HepG2 (cell line): ENCODE results near the gene CERS5. TPM values are rescaled to one million over a fixed set of nuclear protein-coding genes. Genes with fewer than 3 reads are reported as not detected.
A peak's percentile ranks its signal among the peaks of the same experiment; 100 is the strongest.

Experiments
- CBFB ChIP-seq: sonication (generic); formaldehyde crosslinking; IDR thresholded peaks from 2 replicates; pipeline ENCODE4 v1.4.0; 2020; ENCODE audit warnings: missing genetic modification reagents
- CCDC6 ChIP-seq: sonication (generic); formaldehyde crosslinking; IDR thresholded peaks from 2 replicates; pipeline ENCODE4 v1.8.1; 2022; ENCODE audit warnings: mild to moderate bottlenecking, missing genetic modification reagents, moderate library complexity
- CHD4 ChIP-seq: fragments of 200-600 bp; sonication (generic); IDR thresholded peaks from 2 replicates; pipeline ENCODE4 v1.7.0; 2017; ENCODE audit warnings: mild to moderate bottlenecking, low read length, borderline replicate concordance
- FOSL1 ChIP-seq: sonication (generic); formaldehyde crosslinking; IDR thresholded peaks from 2 replicates; pipeline ENCODE4 v1.9.0; 2021; ENCODE audit warnings: missing genetic modification reagents, borderline replicate concordance
- GFI1 ChIP-seq: sonication (generic); formaldehyde crosslinking; IDR thresholded peaks from 2 replicates; pipeline ENCODE4 v1.5.0; 2020; ENCODE audit warnings: missing genetic modification reagents, mild to moderate bottlenecking, borderline replicate concordance
- NR2F6 ChIP-seq, 2 experiments: IDR thresholded peaks; 2 replicates each; pipeline ENCODE4 v1.6.1; 2016; ENCODE audit warnings: antibody characterized with exemption in 1 of 2, mild to moderate bottlenecking in 1 of 2
- POGZ ChIP-seq: sonication (generic); formaldehyde crosslinking; IDR thresholded peaks from 2 replicates; pipeline ENCODE4 v1.4.0; 2020; ENCODE audit warnings: mild to moderate bottlenecking, missing genetic modification reagents
- PRPF4 ChIP-seq: fragments of 200-400 bp; formaldehyde crosslinking; IDR thresholded peaks from 2 replicates; pipeline ENCODE4 v1.6.1; 2016; ENCODE audit warnings: low read length, low read depth; ENCODE audit not compliant: poor library complexity, severe bottlenecking
- RARA ChIP-seq: IDR thresholded peaks from 2 replicates; pipeline ENCODE4 v1.6.1; 2016; ENCODE audit warnings: missing genetic modification reagents, missing compliant biosample characterization
- ZFP41 ChIP-seq: sonication (generic); formaldehyde crosslinking; IDR thresholded peaks from 2 replicates; pipeline ENCODE4 v1.4.0; 2020; ENCODE audit warnings: mild to moderate bottlenecking, missing genetic modification reagents, borderline replicate concordance
- ZFP82 ChIP-seq: sonication (generic); formaldehyde crosslinking; IDR thresholded peaks from 2 replicates; pipeline ENCODE4 v1.5.1; 2020; ENCODE audit warnings: mild to moderate bottlenecking, missing genetic modification reagents, borderline replicate concordance
- ZNF224 ChIP-seq: sonication (generic); formaldehyde crosslinking; IDR thresholded peaks from 2 replicates; pipeline ENCODE4 v1.5.0; 2020; ENCODE audit warnings: mild to moderate bottlenecking, missing genetic modification reagents
- ZNF530 ChIP-seq: sonication (generic); formaldehyde crosslinking; IDR thresholded peaks from 2 replicates; pipeline ENCODE4 v1.5.0; 2020; ENCODE audit warnings: low read depth, mild to moderate bottlenecking, missing genetic modification reagents
- ZNF564 ChIP-seq: sonication (generic); formaldehyde crosslinking; IDR thresholded peaks from 2 replicates; pipeline ENCODE4 v1.8.1; 2023; ENCODE audit warnings: mild to moderate bottlenecking, missing genetic modification reagents
- ZNF570 ChIP-seq: sonication (generic); formaldehyde crosslinking; IDR thresholded peaks from 2 replicates; pipeline ENCODE4 v1.4.0; 2020; ENCODE audit warnings: mild to moderate bottlenecking, missing genetic modification reagents, borderline replicate concordance
- ZNF614 ChIP-seq: IDR thresholded peaks from 2 replicates; pipeline ENCODE4 v1.6.1; 2018; ENCODE audit warnings: missing biosample characterization, missing genetic modification reagents, inconsistent platforms, borderline replicate concordance
- polyA plus RNA-seq, 8 experiments: library from polyadenylated mRNA; depleted of rRNA in 3 of 8; stranded (reverse) in 7 of 8; unstranded in 1 of 8; fragments of >200 nt; fragmentation: Illumina TruSeq in 4 of 8; extraction: Trizol in 4 of 8; gene quantifications; 2 replicates each; pipeline versions ENCODE4 v1.2.1 to v1.2.3, GENCODE V29; 2011 to 2016; ENCODE audit warnings: low read depth in 4 of 8, missing spikeins in 1 of 8, mixed read lengths in 1 of 8; ENCODE audit not compliant: insufficient read depth in 1 of 8
- total RNA-seq, 5 experiments: library from RNA; depleted of rRNA; stranded (reverse); fragments of >200 nt; fragmentation: Illumina TruSeq; extraction: Trizol; gene quantifications; 2 replicates each; pipeline ENCODE4 v1.2.3, GENCODE V29; 2016; ENCODE audit warnings: low read depth in 1 of 5
- TF ChIP-seq, protein P1 (sequence below): sonication (generic); formaldehyde crosslinking; IDR thresholded peaks from 2 replicates; pipeline ENCODE4 v1.8.0; 2022; ENCODE audit warnings: mild to moderate bottlenecking, missing genetic modification reagents; ENCODE audit not compliant: insufficient replicate concordance
- TF ChIP-seq, protein P2 (sequence below): IDR thresholded peaks from 2 replicates; pipeline ENCODE4 v1.6.1; 2016; ENCODE audit warnings: missing compliant biosample characterization, missing genetic modification reagents, borderline replicate concordance
- TF ChIP-seq, protein P3 (sequence below): sonication (generic); formaldehyde crosslinking; IDR thresholded peaks from 2 replicates; pipeline ENCODE4 v1.5.0; 2020; ENCODE audit warnings: missing genetic modification reagents
- TF ChIP-seq, protein P4 (sequence below): sonication (generic); formaldehyde crosslinking; IDR thresholded peaks from 2 replicates; pipeline ENCODE4 v1.4.0; 2020; ENCODE audit warnings: missing genetic modification reagents
- TF ChIP-seq, protein P5 (sequence below): sonication (generic); formaldehyde crosslinking; IDR thresholded peaks from 2 replicates; pipeline ENCODE4 v1.5.1; 2020; ENCODE audit warnings: mild to moderate bottlenecking, missing genetic modification reagents

CERS5 gene
- total and polyA plus RNA-seq, 2 of the 13 experiments (the other 11 are each of a cell fraction or from before 2014, with no cell fraction given) = 22.3 to 48.8 TPM

DNA sequence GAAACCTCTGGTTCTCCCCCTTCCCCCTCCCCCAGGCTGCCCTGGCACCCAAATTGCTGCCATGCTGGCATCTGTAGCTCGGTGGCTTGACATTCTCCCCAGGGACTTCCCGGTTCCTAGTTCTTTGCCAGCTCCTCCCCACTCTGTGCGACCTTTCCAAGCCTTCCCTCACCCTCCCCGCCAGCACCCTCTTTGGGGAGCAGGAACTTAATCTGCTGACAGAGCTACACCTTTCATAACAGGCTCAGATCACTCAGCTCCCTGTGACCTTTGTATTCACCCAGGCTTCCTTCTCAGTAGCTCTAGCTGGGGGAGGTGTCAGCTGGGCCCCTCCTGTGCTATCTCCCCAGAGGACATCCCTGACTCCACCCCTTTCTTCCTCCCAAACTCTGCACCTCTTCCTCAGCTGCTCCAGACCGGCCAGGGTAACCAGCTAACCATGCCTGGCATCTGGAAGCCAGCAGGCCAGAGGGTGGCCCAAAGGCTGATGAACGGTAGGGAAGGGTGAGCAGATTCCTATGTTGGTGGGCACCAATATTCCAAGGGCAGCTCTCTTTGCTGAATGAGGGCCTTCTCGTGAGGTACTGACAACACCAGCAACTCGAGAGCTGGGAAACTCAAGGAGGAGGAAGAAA lies 56.9 kb downstream of the CERS5 start (continued):
- TF ChIP-seq, protein P1, sequence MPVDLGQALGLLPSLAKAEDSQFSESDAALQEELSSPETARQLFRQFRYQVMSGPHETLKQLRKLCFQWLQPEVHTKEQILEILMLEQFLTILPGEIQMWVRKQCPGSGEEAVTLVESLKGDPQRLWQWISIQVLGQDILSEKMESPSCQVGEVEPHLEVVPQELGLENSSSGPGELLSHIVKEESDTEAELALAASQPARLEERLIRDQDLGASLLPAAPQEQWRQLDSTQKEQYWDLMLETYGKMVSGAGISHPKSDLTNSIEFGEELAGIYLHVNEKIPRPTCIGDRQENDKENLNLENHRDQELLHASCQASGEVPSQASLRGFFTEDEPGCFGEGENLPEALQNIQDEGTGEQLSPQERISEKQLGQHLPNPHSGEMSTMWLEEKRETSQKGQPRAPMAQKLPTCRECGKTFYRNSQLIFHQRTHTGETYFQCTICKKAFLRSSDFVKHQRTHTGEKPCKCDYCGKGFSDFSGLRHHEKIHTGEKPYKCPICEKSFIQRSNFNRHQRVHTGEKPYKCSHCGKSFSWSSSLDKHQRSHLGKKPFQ (CRISPR knock-in tag) = no peak
- TF ChIP-seq ZNF224 (CRISPR knock-in tag) (no peak), ZNF614 (CRISPR knock-in tag) (no peak; the same call in 1 of the 2 replicates), FOSL1 (no peak), NR2F6 (IDR thresholded peaks at IDR 0.05) (peak; percentile 47), NR2F6 (CRISPR knock-in tag; IDR thresholded peaks at IDR 0.05) (peak; percentile 74), POGZ (CRISPR knock-in tag) (no peak), CHD4 (0 out of 2 replicates have a peak, but pooled peaks have one; percentile 28), ZNF570 (CRISPR knock-in tag) (no peak), ZFP41 (CRISPR knock-in tag) (no peak), ZNF530 (CRISPR knock-in tag) (no peak), ZFP82 (no peak), GFI1 (0 out of 2 replicates have a peak, but pooled peaks have one; percentile 33), RARA (CRISPR knock-in tag) (peak; percentile 59; the same call in 1 of the 2 replicates), CBFB (CRISPR knock-in tag) (no peak), ZNF564 (CRISPR knock-in tag) (no peak), PRPF4 (no peak), CCDC6 (CRISPR knock-in tag) (0 out of 2 replicates have a peak, but pooled peaks have one; percentile 34)
- TF ChIP-seq, protein P2, sequence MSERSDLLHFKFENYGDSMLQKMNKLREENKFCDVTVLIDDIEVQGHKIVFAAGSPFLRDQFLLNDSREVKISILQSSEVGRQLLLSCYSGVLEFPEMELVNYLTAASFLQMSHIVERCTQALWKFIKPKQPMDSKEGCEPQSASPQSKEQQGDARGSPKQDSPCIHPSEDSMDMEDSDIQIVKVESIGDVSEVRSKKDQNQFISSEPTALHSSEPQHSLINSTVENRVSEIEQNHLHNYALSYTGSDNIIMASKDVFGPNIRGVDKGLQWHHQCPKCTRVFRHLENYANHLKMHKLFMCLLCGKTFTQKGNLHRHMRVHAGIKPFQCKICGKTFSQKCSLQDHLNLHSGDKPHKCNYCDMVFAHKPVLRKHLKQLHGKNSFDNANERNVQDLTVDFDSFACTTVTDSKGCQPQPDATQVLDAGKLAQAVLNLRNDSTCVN = no peak
- TF ChIP-seq, protein P3, sequence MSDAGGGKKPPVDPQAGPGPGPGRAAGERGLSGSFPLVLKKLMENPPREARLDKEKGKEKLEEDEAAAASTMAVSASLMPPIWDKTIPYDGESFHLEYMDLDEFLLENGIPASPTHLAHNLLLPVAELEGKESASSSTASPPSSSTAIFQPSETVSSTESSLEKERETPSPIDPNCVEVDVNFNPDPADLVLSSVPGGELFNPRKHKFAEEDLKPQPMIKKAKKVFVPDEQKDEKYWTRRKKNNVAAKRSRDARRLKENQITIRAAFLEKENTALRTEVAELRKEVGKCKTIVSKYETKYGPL (CRISPR knock-in tag) = no peak; the same call in 1 of the 2 replicates
- TF ChIP-seq, protein P4, sequence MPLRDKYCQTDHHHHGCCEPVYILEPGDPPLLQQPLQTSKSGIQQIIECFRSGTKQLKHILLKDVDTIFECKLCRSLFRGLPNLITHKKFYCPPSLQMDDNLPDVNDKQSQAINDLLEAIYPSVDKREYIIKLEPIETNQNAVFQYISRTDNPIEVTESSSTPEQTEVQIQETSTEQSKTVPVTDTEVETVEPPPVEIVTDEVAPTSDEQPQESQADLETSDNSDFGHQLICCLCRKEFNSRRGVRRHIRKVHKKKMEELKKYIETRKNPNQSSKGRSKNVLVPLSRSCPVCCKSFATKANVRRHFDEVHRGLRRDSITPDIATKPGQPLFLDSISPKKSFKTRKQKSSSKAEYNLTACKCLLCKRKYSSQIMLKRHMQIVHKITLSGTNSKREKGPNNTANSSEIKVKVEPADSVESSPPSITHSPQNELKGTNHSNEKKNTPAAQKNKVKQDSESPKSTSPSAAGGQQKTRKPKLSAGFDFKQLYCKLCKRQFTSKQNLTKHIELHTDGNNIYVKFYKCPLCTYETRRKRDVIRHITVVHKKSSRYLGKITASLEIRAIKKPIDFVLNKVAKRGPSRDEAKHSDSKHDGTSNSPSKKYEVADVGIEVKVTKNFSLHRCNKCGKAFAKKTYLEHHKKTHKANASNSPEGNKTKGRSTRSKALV (CRISPR knock-in tag) = no peak
- TF ChIP-seq, protein P5, sequence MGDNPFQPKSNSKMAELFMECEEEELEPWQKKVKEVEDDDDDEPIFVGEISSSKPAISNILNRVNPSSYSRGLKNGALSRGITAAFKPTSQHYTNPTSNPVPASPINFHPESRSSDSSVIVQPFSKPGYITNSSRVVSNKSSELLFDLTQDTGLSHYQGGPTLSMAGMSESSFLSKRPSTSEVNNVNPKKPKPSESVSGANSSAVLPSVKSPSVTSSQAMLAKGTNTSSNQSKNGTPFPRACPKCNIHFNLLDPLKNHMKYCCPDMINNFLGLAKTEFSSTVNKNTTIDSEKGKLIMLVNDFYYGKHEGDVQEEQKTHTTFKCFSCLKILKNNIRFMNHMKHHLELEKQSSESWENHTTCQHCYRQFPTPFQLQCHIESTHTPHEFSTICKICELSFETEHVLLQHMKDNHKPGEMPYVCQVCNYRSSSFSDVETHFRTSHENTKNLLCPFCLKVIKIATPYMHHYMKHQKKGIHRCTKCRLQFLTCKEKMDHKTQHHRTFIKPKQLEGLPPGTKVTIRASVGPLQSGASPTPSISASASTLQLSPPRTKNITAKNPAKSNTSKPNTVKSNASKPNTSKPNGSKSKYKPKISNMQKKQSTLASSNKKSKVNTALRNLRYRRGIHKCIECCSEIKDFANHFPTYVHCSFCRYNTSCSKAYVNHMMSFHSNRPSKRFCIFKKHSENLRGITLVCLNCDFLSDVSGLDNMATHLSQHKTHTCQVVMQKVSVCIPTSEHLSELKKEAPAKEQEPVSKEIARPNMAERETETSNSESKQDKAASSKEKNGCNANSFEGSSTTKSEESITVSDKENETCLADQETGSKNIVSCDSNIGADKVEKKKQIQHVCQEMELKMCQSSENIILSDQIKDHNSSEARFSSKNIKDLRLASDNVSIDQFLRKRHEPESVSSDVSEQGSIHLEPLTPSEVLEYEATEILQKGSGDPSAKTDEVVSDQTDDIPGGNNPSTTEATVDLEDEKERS (CRISPR knock-in tag) = peak; percentile 38; the same call in 1 of the 2 replicates
